GM23338 (cell line): ENCODE results near the gene FXYD6. TPM values are rescaled to one million over a fixed set of nuclear protein-coding genes. Genes with fewer than 3 reads are reported as not detected.
A peak's percentile ranks its signal among the peaks of the same experiment; 100 is the strongest.

Experiments used
- ATAC-seq: fragments of 200-7000 bp; cut with Tn5 transposase; 3 replicates; pipeline ENCODE4 v1.9.1; 2020
- DNase-seq: peaks from one replicate; pipeline ENCODE4 v3.0.0-alpha.2; 2015; ENCODE audit warnings: low spot score
- H2AFZ ChIP-seq: fragments of 200-600 bp; sonication (generic); 2 replicates; pipeline ENCODE4 v1.8.0; 2016; ENCODE audit warnings: antibody characterized with exemption, mild to moderate bottlenecking, moderate library complexity
- H3F3A ChIP-seq: fragments of 200-600 bp; sonication (generic); replicated peaks from 2 replicates; pipeline ENCODE4 v1.8.0; 2017; ENCODE audit warnings: antibody characterized with exemption, mixed run types, low read depth
- H3K27ac ChIP-seq: fragments of 200-600 bp; sonication (generic); 2 replicates; pipeline ENCODE4 v1.6.1; 2016; ENCODE audit warnings: low read depth
- H3K27me3 ChIP-seq: fragments of 200-600 bp; sonication (generic); 2 replicates; pipeline ENCODE4 v1.8.0; 2016; ENCODE audit warnings: mild to moderate bottlenecking, mixed run types, moderate library complexity; ENCODE audit not compliant: insufficient read depth
- H3K36me3 ChIP-seq: fragments of 200-600 bp; sonication (generic); 2 replicates; pipeline ENCODE4 v1.8.0; 2016; ENCODE audit warnings: mild to moderate bottlenecking; ENCODE audit not compliant: insufficient read depth
- H3K4me1 ChIP-seq: fragments of 200-600 bp; sonication (generic); 2 replicates; pipeline ENCODE4 v1.8.0; 2016; ENCODE audit warnings: mild to moderate bottlenecking, moderate library complexity; ENCODE audit not compliant: insufficient read depth
- H3K4me2 ChIP-seq: fragments of 200-600 bp; sonication (generic); 2 replicates; pipeline ENCODE4 v1.7.1; 2017; ENCODE audit warnings: mixed run types
- H3K4me3 ChIP-seq: fragments of 200-600 bp; sonication (generic); 2 replicates; pipeline ENCODE4 v1.6.1; 2016; ENCODE audit warnings: mixed run types
- H3K79me2 ChIP-seq: fragments of 200-600 bp; sonication (generic); replicated peaks from 2 replicates; pipeline ENCODE4 v1.8.0; 2017; ENCODE audit warnings: mild to moderate bottlenecking; ENCODE audit not compliant: insufficient read depth
- H3K9me2 ChIP-seq: fragments of 200-600 bp; sonication (generic); 2 replicates; pipeline ENCODE4 v1.8.0; 2017; ENCODE audit not compliant: insufficient read depth
- H4K20me1 ChIP-seq: fragments of 200-600 bp; sonication (generic); replicated peaks from 2 replicates; pipeline ENCODE4 v1.8.0; 2017; ENCODE audit warnings: mild to moderate bottlenecking; ENCODE audit not compliant: insufficient read depth
- H3K27ac Mint-ChIP-seq: 2 replicates; pipeline ENCODE4 v1.8.0; 2020; ENCODE audit warnings: inconsistent platforms, mild to moderate bottlenecking, moderate library complexity, mixed read lengths
- H3K27me3 Mint-ChIP-seq: 3 replicates; pipeline ENCODE4 v1.8.0; 2022; ENCODE audit warnings: low read depth, mild to moderate bottlenecking, moderate library complexity, mixed read lengths, inconsistent platforms; ENCODE audit not compliant: insufficient read depth, poor library complexity
- H3K36me3 Mint-ChIP-seq: 3 replicates; pipeline ENCODE4 v1.8.0; 2021; ENCODE audit warnings: low read depth, mild to moderate bottlenecking, inconsistent platforms, moderate library complexity, mixed read lengths
- H3K4me1 Mint-ChIP-seq: 3 replicates; pipeline ENCODE4 v1.8.0; 2020; ENCODE audit warnings: mild to moderate bottlenecking, inconsistent platforms, mixed read lengths
- H3K4me3 Mint-ChIP-seq: 3 replicates; pipeline ENCODE4 v1.8.0; 2021; ENCODE audit warnings: moderate library complexity, mild to moderate bottlenecking, inconsistent platforms, mixed read lengths
- H3K9me3 Mint-ChIP-seq: 3 replicates; pipeline ENCODE4 v1.8.0; 2020; ENCODE audit warnings: moderate library complexity, mild to moderate bottlenecking, inconsistent platforms, mixed read lengths
- ETS1 ChIP-seq: IDR thresholded peaks from 2 replicates; pipeline ENCODE4 v1.6.1; 2016; ENCODE audit warnings: antibody characterized with exemption
- EZH2 ChIP-seq: fragments of 200-600 bp; sonication (generic); IDR thresholded peaks from one replicate; pipeline ENCODE4 v1.8.0; 2017; ENCODE audit warnings: antibody characterized with exemption, mild to moderate bottlenecking, low read depth; ENCODE audit not compliant: unreplicated experiment
- EZH2phosphoT487 ChIP-seq: fragments of 200-600 bp; sonication (generic); IDR thresholded peaks from one replicate; pipeline ENCODE4 v1.8.1; 2018; ENCODE audit warnings: antibody characterized with exemption; ENCODE audit not compliant: unreplicated experiment
- JUNB ChIP-seq: IDR thresholded peaks from one replicate; pipeline ENCODE4 v1.6.1; 2016; ENCODE audit warnings: antibody characterized with exemption; ENCODE audit not compliant: unreplicated experiment
- POLR2AphosphoS5 ChIP-seq: IDR thresholded peaks from 2 replicates; pipeline ENCODE4 v1.6.1; 2016; ENCODE audit warnings: antibody characterized with exemption, low read depth
- REST ChIP-seq: IDR thresholded peaks from one replicate; pipeline ENCODE4 v1.6.1; 2018; ENCODE audit warnings: antibody characterized with exemption; ENCODE audit not compliant: unreplicated experiment
- STAT1 ChIP-seq: IDR thresholded peaks from one replicate; pipeline ENCODE4 v1.6.1; 2016; ENCODE audit warnings: antibody characterized with exemption; ENCODE audit not compliant: unreplicated experiment
- ZNF114 ChIP-seq: fragments of 250-450 bp; sonication (Bioruptor Pico); IDR thresholded peaks from 2 replicates; pipeline ENCODE4 v1.5.0; 2020; ENCODE audit warnings: mild to moderate bottlenecking, moderate library complexity
- ZNF462 ChIP-seq: fragments of 250-450 bp; sonication (Bioruptor Pico); IDR thresholded peaks from 2 replicates; pipeline ENCODE4 v1.5.0; 2020; ENCODE audit warnings: mild to moderate bottlenecking, moderate library complexity
- polyA plus RNA-seq: library from polyadenylated mRNA; unstranded; fragments of >200 nt; fragmentation: Nextera tagmentation; extraction: Ambion mirVana; gene quantifications from 2 replicates; pipeline ENCODE4 v1.2.1, GENCODE V29; 2016
- total RNA-seq: library from RNA; depleted of rRNA; stranded (reverse); fragments of >200 nt; shearing (Covaris generic); gene quantifications from 2 replicates; pipeline ENCODE4 v1.2.3, GENCODE V29; 2014

Gene FXYD6
- total and polyA plus RNA-seq, 2 experiments from 2014 or later: 26.2 to 30.7 TPM

GRCh38 chr11:117851106-117851505 lies 25.4 kb downstream of the FXYD6 start:
- H4K20me1 ChIP-seq: no peaks in the 10 kb centered on the region; the same call in 1 of the 2 replicates
- TF ChIP-seq EZH2phosphoT487 (no peak), ZNF462 (peak; percentile 16; the same call in 1 of the 2 replicates)
- H3K36me3 Mint-ChIP-seq: peaks cover 13% of the 10 kb centered on the region
- ATAC-seq: peak; percentile 94
- H3K9me3 Mint-ChIP-seq: peaks cover 9% of the 10 kb centered on the region; the same call in 2 of the 3 replicates
- no peak overlapping the region for H3K27ac ChIP-seq
- H3K4me1 Mint-ChIP-seq: peaks cover 23% of the 10 kb centered on the region
- no peak overlapping the region for H3K4me3 Mint-ChIP-seq
- no peaks in the 10 kb centered on the region for H3K4me1 ChIP-seq
- H3K4me3 ChIP-seq: no peak overlapping the region
- H3K9me2 ChIP-seq: no peaks in the 10 kb centered on the region
- no peaks in the 10 kb centered on the region for H3F3A ChIP-seq
- no peaks in the 10 kb centered on the region for H3K27me3 Mint-ChIP-seq
- no peak overlapping the region for H3K4me2 ChIP-seq
- no peaks in the 10 kb centered on the region for H3K36me3 ChIP-seq
- H3K27ac Mint-ChIP-seq: no peak overlapping the region
- peak; percentile 41 for DNase-seq
- no peaks in the 10 kb centered on the region for H3K27me3 ChIP-seq
- H3K79me2 ChIP-seq: no peaks in the 10 kb centered on the region
- H2AFZ ChIP-seq: no peak overlapping the region

- no peak overlapping the region for H3K27ac ChIP-seq
- no peaks in the 10 kb centered on the region for H3K4me1 ChIP-seq
- no peak overlapping the region for H3K4me3 ChIP-seq
- H3F3A ChIP-seq: no peaks in the 10 kb centered on the region
- no peaks in the 10 kb centered on the region for H4K20me1 ChIP-seq
- no peak overlapping the region for H2AFZ ChIP-seq
- Mint-ChIP-seq H3K36me3 (peaks cover 13% of the 10 kb centered on the region), H3K27me3 (no peaks in the 10 kb centered on the region), H3K4me1 (peaks cover 15% of the 10 kb centered on the region), H3K4me3 (no peak overlapping the region), H3K9me3 (peaks cover 9% of the 10 kb centered on the region; the same call in 2 of the 3 replicates), H3K27ac (no peak overlapping the region)
- no peaks in the 10 kb centered on the region for H3K9me2 ChIP-seq
- no peaks in the 10 kb centered on the region for H3K79me2 ChIP-seq
- DNase-seq: no peak
- H3K36me3 ChIP-seq: no peaks in the 10 kb centered on the region
- no peak overlapping the region for H3K4me2 ChIP-seq
- no peaks in the 10 kb centered on the region for H3K27me3 ChIP-seq
- ATAC-seq: no peak
- no peak for TF ChIP-seq JUNB
- no peak for TF ChIP-seq STAT1
- no peak for TF ChIP-seq EZH2
- TF ChIP-seq POLR2AphosphoS5: no peak
- no peak for TF ChIP-seq EZH2phosphoT487
- TF ChIP-seq ZNF114 (CRISPR knock-in tag): no peak
- TF ChIP-seq ETS1: no peak
- TF ChIP-seq REST: no peak
These were observed 26.6 kb downstream of the FXYD6 start for GRCh38 chr11:117849781-117850414.
